Fibroblast of lung (primary cell): Measurements from ENCODE around the gene CEACAM7. TPM values are rescaled to one million over a fixed set of nuclear protein-coding genes. Genes with fewer than 3 reads are reported as not detected.

Source experiments
- DNase-seq, 2 donors: peaks; one replicate each; pipeline versions ENCODE4 v3.0.0 to v3.0.0-alpha.2; 2010; ENCODE audit warnings: low read depth in 2 of 2
- H2AFZ ChIP-seq: 2 replicates; pipeline ENCODE4 v1.5.1; 2012; ENCODE audit warnings: low read length, control low read depth, inconsistent platforms
- H3K27ac ChIP-seq: 2 replicates; pipeline ENCODE4 v1.5.1; 2011; ENCODE audit warnings: low read length, control low read depth; ENCODE audit not compliant: insufficient read depth
- H3K27me3 ChIP-seq: 2 replicates; pipeline ENCODE4 v1.5.1; 2011; ENCODE audit warnings: mild to moderate bottlenecking, low read length; ENCODE audit not compliant: control insufficient read depth, insufficient read depth
- H3K36me3 ChIP-seq: 2 replicates; pipeline ENCODE4 v1.5.1; 2011; ENCODE audit warnings: low read length; ENCODE audit not compliant: control insufficient read depth, insufficient read depth
- H3K4me1 ChIP-seq: 2 replicates; pipeline ENCODE4 v1.5.1; 2011; ENCODE audit warnings: low read length; ENCODE audit not compliant: control insufficient read depth, insufficient read depth; ENCODE audit errors: extremely low read depth
- H3K4me2 ChIP-seq: 2 replicates; pipeline ENCODE4 v1.5.1; 2011; ENCODE audit warnings: low read length, control low read depth; ENCODE audit not compliant: insufficient read depth; ENCODE audit errors: extremely low read depth
- H3K4me3 ChIP-seq, 4 experiments: fragments of 200-600 bp in 1 of 4; sonication (generic) in 1 of 4; replicated peaks in 1 of 4; 2 replicates each; pipeline ENCODE4 v1.5.1; 2011 to 2016; ENCODE audit warnings: low read length in 4 of 4, low read depth in 3 of 4, mild to moderate bottlenecking in 3 of 4, control low read depth in 2 of 4, inconsistent platforms in 1 of 4, mixed read lengths in 1 of 4; ENCODE audit not compliant: insufficient read depth in 1 of 4; ENCODE audit errors: control extremely low read depth in 1 of 4
- H3K79me2 ChIP-seq: 2 replicates; pipeline ENCODE4 v1.5.1; 2012; ENCODE audit warnings: mild to moderate bottlenecking, low read length, inconsistent platforms; ENCODE audit not compliant: control insufficient read depth, insufficient read depth
- H3K9ac ChIP-seq: 2 replicates; pipeline ENCODE4 v1.5.1; 2011; ENCODE audit warnings: mild to moderate bottlenecking, low read length, control low read depth; ENCODE audit not compliant: insufficient read depth
- H3K9me3 ChIP-seq: 2 replicates; pipeline ENCODE4 v1.5.1; 2012; ENCODE audit warnings: low read depth, low read length; ENCODE audit not compliant: control insufficient read depth, insufficient read depth
- H4K20me1 ChIP-seq: 2 replicates; pipeline ENCODE4 v1.5.1; 2011; ENCODE audit warnings: low read length; ENCODE audit not compliant: control insufficient read depth, insufficient read depth; ENCODE audit errors: extremely low read depth
- EZH2 ChIP-seq: IDR thresholded peaks from 2 replicates; pipeline ENCODE4 v1.5.1; 2012; ENCODE audit warnings: low read length, control low read depth, mild to moderate bottlenecking; ENCODE audit errors: missing control alignments
- polyA plus RNA-seq, 2 donors: library from polyadenylated mRNA; depleted of rRNA in 1 of 2; stranded (reverse) in 1 of 2; unstranded in 1 of 2; fragments of >200 nt; gene quantifications; 2 replicates each; pipeline ENCODE4 v1.2.1, GENCODE V29; 2011 to 2012; ENCODE audit warnings: missing spikeins in 1 of 2
- total RNA-seq: library from RNA; depleted of rRNA; stranded (reverse); fragments of >200 nt; gene quantifications from 2 replicates; pipeline ENCODE4 v1.2.1, GENCODE V29; 2014
- TF ChIP-seq, protein P1 (sequence below), 2 donors: IDR thresholded peaks in 1 of 2; conservative IDR thresholded peaks in 1 of 2; 1 replicate in 1 of 2; 2 replicates in 1 of 2; pipeline ENCODE4 v1.5.1; 2011 to 2012; ENCODE audit warnings: low read length in 2 of 2, control low read depth in 1 of 2, inconsistent platforms in 1 of 2, low read depth in 1 of 2, mild to moderate bottlenecking in 1 of 2

Gene CEACAM7
- total and polyA plus RNA-seq, 2 donors (not counting 1 experiment from before 2014, with no cell fraction given) = not detected

DNA sequence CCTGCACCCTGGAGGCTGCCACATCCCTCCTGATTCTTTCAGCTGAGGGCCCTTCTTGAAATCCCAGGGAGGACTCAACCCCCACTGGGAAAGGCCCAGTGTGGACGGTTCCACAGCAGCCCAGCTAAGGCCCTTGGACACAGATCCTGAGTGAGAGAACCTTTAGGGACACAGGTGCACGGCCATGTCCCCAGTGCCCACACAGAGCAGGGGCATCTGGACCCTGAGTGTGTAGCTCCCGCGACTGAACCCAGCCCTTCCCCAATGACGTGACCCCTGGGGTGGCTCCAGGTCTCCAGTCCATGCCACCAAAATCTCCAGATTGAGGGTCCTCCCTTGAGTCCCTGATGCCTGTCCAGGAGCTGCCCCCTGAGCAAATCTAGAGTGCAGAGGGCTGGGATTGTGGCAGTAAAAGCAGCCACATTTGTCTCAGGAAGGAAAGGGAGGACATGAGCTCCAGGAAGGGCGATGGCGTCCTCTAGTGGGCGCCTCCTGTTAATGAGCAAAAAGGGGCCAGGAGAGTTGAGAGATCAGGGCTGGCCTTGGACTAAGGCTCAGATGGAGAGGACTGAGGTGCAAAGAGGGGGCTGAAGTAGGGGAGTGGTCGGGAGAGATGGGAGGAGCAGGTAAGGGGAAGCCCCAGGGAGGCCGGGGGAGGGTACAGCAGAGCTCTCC lies 13.5 kb upstream of the CEACAM7 start:
- Histone ChIP-seq H3K9me3 (no peaks in the 10 kb centered on the region), H2AFZ (no peak overlapping the region), H3K36me3 (no peaks in the 10 kb centered on the region), H3K4me1 (no peaks in the 10 kb centered on the region), H3K27ac (no peak overlapping the region), H3K9ac (no peak overlapping the region), H3K27me3 (no peaks in the 10 kb centered on the region), H3K4me2 (no peak overlapping the region), H3K4me3 (no peak overlapping the region), H3K79me2 (no peaks in the 10 kb centered on the region), H4K20me1 (no peaks in the 10 kb centered on the region)
- no peak for DNase-seq
- TF ChIP-seq, protein P1, sequence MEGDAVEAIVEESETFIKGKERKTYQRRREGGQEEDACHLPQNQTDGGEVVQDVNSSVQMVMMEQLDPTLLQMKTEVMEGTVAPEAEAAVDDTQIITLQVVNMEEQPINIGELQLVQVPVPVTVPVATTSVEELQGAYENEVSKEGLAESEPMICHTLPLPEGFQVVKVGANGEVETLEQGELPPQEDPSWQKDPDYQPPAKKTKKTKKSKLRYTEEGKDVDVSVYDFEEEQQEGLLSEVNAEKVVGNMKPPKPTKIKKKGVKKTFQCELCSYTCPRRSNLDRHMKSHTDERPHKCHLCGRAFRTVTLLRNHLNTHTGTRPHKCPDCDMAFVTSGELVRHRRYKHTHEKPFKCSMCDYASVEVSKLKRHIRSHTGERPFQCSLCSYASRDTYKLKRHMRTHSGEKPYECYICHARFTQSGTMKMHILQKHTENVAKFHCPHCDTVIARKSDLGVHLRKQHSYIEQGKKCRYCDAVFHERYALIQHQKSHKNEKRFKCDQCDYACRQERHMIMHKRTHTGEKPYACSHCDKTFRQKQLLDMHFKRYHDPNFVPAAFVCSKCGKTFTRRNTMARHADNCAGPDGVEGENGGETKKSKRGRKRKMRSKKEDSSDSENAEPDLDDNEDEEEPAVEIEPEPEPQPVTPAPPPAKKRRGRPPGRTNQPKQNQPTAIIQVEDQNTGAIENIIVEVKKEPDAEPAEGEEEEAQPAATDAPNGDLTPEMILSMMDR (conservative IDR thresholded peaks at IDR 0.05 in 1 of 2, IDR thresholded peaks at IDR 0.05 in 1 of 2; ENCODE audit: low read depth in 1 of 2, low read length in 2 of 2) = no peak
- TF ChIP-seq EZH2 = no peak

DNA sequence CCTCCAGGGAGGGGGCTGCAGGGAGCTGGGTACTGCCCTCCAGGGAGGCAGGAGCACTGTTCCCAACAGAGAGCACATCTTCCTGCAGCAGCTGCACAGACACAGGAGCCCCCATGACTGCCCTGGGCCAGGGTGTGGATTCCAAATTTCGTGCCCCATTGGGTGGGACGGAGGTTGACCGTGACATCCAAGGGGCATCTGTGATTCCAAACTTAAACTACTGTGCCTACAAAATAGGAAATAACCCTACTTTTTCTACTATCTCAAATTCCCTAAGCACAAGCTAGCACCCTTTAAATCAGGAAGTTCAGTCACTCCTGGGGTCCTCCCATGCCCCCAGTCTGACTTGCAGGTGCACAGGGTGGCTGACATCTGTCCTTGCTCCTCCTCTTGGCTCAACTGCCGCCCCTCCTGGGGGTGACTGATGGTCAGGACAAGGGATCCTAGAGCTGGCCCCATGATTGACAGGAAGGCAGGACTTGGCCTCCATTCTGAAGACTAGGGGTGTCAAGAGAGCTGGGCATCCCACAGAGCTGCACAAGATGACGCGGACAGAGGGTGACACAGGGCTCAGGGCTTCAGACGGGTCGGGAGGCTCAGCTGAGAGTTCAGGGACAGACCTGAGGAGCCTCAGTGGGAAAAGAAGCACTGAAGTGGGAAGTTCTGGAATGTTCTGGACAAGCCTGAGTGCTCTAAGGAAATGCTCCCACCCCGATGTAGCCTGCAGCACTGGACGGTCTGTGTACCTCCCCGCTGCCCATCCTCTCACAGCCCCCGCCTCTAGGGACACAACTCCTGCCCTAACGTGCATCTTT lies 12.5 kb upstream of the CEACAM7 start:
- H3K27me3 ChIP-seq = no peaks in the 10 kb centered on the region
- no peak overlapping the region for H3K27ac ChIP-seq
- no peaks in the 10 kb centered on the region for H3K9me3 ChIP-seq
- H3K4me1 ChIP-seq = no peaks in the 10 kb centered on the region
- H2AFZ ChIP-seq = no peak overlapping the region
- no peak overlapping the region for H3K9ac ChIP-seq
- no peak overlapping the region for H3K4me2 ChIP-seq
- DNase-seq = no peak
- no peak overlapping the region for H3K4me3 ChIP-seq
- no peaks in the 10 kb centered on the region for H3K79me2 ChIP-seq
- no peaks in the 10 kb centered on the region for H4K20me1 ChIP-seq
- no peaks in the 10 kb centered on the region for H3K36me3 ChIP-seq
- no peak for TF ChIP-seq EZH2
- TF ChIP-seq, protein P1 (conservative IDR thresholded peaks at IDR 0.05 in 1 of 2, IDR thresholded peaks at IDR 0.05 in 1 of 2; ENCODE audit: low read depth in 1 of 2, low read length in 2 of 2) = no peak

DNA sequence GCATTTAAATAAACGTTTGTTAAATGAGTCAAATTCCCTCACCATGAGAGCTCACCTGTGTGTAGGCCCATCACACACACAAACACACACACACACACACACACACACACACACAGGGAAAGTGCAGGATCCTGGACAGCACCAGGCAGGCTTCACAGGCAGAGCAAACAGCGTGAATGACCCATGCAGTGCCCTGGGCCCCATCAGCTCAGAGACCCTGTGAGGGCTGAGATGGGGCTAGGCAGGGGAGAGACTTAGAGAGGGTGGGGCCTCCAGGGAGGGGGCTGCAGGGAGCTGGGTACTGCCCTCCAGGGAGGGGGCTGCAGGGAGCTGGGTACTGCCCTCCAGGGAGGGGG lies 11.9 kb upstream of the CEACAM7 start:
- DNase-seq = no peak
- Histone ChIP-seq H2AFZ (no peak overlapping the region), H3K4me1 (no peaks in the 10 kb centered on the region), H3K9me3 (no peaks in the 10 kb centered on the region), H3K36me3 (no peaks in the 10 kb centered on the region), H3K27ac (no peak overlapping the region), H3K27me3 (no peaks in the 10 kb centered on the region), H3K4me2 (no peak overlapping the region), H3K4me3 (no peak overlapping the region), H4K20me1 (no peaks in the 10 kb centered on the region), H3K79me2 (no peaks in the 10 kb centered on the region), H3K9ac (no peak overlapping the region)
- TF ChIP-seq, protein P1 (conservative IDR thresholded peaks at IDR 0.05 in 1 of 2, IDR thresholded peaks at IDR 0.05 in 1 of 2; ENCODE audit: low read depth in 1 of 2, low read length in 2 of 2) = no peak
- TF ChIP-seq EZH2 = no peak
